Stomach (tissue), 4 donors: Measurements from ENCODE around the gene FRMD8.

ENCODE experiments used
- POLR2A ChIP-seq, 4 donors: fragments of 450-650 bp; IDR thresholded peaks; one replicate each; pipeline ENCODE4 v1.6.1; 2016; ENCODE audit warnings: antibody characterized with exemption in 4 of 4, control low read depth in 2 of 4, mild to moderate bottlenecking in 1 of 4, moderate library complexity in 1 of 4
- POLR2AphosphoS5 ChIP-seq, 3 donors: sonication (generic); formaldehyde crosslinking; IDR thresholded peaks; one replicate each; pipeline ENCODE4 v1.6.1; 2016; ENCODE audit warnings: antibody characterized with exemption in 3 of 3
- TF ChIP-seq, protein P1 (sequence below), 7 experiments: fragments of 450-650 bp in 4 of 7; fragments of 200-600 bp in 3 of 7; sonication (generic) in 3 of 7; IDR thresholded peaks; one replicate each; pipeline ENCODE4 v1.5.1; 2016 to 2019; ENCODE audit warnings: antibody characterized with exemption in 7 of 7, control low read depth in 2 of 7, mild to moderate bottlenecking in 1 of 7

DNA sequence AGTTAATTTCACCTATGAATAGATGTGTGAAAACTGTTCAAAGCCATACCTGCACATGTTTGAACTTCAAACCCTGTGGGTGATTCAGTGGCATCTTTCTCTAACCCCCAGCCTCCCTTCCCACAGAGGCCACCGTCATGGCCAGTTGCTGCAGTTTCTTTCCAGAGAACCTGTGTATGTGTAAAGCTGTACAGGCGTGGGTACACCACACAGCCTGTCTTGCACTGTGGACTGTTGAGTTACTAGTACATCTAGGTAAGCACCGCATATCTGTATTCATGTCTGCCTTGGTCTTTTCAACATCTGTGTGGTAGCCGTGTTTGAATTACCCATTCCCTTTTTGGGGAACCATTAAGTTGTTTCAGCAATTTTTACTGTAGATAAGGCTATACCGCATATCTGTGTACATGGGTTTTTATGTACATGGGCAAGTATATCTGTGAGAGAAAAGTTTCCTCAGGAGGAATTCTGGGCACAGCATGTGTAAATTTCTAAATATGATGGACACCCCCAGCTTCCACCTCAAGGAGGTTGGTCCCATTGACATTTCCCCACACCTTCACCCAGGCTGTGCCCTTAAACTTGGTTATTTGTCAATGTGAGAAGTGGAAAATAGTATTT lies 50.1 kb downstream of the FRMD8 start:
- TF ChIP-seq, protein P1, sequence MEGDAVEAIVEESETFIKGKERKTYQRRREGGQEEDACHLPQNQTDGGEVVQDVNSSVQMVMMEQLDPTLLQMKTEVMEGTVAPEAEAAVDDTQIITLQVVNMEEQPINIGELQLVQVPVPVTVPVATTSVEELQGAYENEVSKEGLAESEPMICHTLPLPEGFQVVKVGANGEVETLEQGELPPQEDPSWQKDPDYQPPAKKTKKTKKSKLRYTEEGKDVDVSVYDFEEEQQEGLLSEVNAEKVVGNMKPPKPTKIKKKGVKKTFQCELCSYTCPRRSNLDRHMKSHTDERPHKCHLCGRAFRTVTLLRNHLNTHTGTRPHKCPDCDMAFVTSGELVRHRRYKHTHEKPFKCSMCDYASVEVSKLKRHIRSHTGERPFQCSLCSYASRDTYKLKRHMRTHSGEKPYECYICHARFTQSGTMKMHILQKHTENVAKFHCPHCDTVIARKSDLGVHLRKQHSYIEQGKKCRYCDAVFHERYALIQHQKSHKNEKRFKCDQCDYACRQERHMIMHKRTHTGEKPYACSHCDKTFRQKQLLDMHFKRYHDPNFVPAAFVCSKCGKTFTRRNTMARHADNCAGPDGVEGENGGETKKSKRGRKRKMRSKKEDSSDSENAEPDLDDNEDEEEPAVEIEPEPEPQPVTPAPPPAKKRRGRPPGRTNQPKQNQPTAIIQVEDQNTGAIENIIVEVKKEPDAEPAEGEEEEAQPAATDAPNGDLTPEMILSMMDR (IDR thresholded peaks at IDR 0.05) = no peak
- TF ChIP-seq POLR2AphosphoS5 (IDR thresholded peaks at IDR 0.05) (peak in 2 of 3 donors; percentile 54), POLR2A (IDR thresholded peaks at IDR 0.05) (peak in 1 of 4 donors; percentile 19)
